H7 (cell line): Measurements from ENCODE around the gene STAP2. TPM values are rescaled to one million over a fixed set of nuclear protein-coding genes. Genes with fewer than 3 reads are reported as not detected.
A peak's percentile ranks its signal among the peaks of the same experiment; 100 is the strongest.

Experiments used
- DNase-seq: peaks from one replicate; pipeline ENCODE4 v3.0.0; 2012
- H3K27me3 ChIP-seq: 2 replicates; pipeline ENCODE4 v1.6.0; 2011; ENCODE audit warnings: mild to moderate bottlenecking, low read length; ENCODE audit not compliant: control insufficient read depth, insufficient read depth
- H3K36me3 ChIP-seq: replicated peaks from 2 replicates; pipeline ENCODE4 v1.5.1; 2011; ENCODE audit warnings: low read length; ENCODE audit not compliant: control insufficient read depth, insufficient read depth
- H3K4me3 ChIP-seq: 2 replicates; pipeline ENCODE4 v1.5.1; 2011; ENCODE audit warnings: low read depth, mild to moderate bottlenecking, control low read depth, low read length, moderate library complexity; ENCODE audit not compliant: insufficient read depth
- total RNA-seq: library from RNA; depleted of rRNA; stranded (reverse); fragments of >200 nt; shearing (Covaris generic); gene quantifications from 2 replicates; pipeline ENCODE4 v1.2.3, GENCODE V29; 2014

Gene STAP2
- total RNA-seq, 1 experiment from 2014 or later = 14.2 TPM

GRCh38 chr19:4316956-4317355 is 21.7 kb downstream of the STAP2 start:
- no peaks in the 10 kb centered on the region for H3K27me3 ChIP-seq
- H3K36me3 ChIP-seq = peaks cover 4% of the 10 kb centered on the region
- peak; percentile 12 for DNase-seq
- no peak overlapping the region for H3K4me3 ChIP-seq

DNA sequence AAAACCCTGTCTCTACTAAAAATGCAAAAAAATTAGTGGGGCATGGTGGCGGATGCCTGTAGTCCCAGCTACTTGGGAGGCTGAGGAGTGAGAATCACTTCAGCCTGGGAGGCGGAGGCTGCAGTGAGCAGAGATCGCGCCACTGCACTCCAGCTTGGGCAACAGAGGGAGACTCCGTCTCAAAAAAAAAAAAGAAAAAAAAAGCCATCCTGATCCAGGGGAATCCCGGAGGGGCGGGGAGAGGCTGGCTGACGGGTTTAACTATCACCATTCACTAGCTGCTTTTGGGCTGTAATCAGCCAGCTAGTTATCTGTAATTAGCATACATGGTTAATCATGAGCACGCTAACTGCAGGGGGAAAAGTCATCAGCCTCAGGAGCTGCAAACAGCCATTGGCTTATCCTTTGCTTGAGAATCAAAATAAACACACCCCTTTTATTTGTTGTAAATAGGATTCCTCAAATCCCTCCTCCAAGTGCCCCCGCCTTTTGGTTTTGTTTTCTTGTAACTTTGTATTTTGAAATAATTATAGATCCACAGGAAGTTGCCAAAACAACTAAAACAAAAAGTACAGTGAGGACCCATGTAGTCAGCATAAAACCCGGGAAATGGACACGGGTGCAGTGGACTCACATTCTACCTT is 24.7 kb downstream of the STAP2 start:
- peaks cover 4% of the 10 kb centered on the region for H3K36me3 ChIP-seq
- no peaks in the 10 kb centered on the region for H3K27me3 ChIP-seq
- H3K4me3 ChIP-seq = no peak overlapping the region
- peak; percentile 70 for DNase-seq

- H3K27me3 ChIP-seq = no peaks in the 10 kb centered on the region
- peak; percentile 94 for DNase-seq
- peaks cover 2% of the 10 kb centered on the region for H3K36me3 ChIP-seq
- no peak overlapping the region for H3K4me3 ChIP-seq
Measured at GRCh38 chr19:4310247-4311121, 28.1 kb downstream of the STAP2 start.

- H3K27me3 ChIP-seq = no peaks in the 10 kb centered on the region
- no peak for DNase-seq
- H3K36me3 ChIP-seq = peaks cover 2% of the 10 kb centered on the region
- H3K4me3 ChIP-seq = no peak overlapping the region
Measured at GRCh38 chr19:4305659-4306058, 33.0 kb downstream of the STAP2 start.

- Histone ChIP-seq H3K36me3 (peaks cover 2% of the 10 kb centered on the region), H3K27me3 (no peaks in the 10 kb centered on the region), H3K4me3 (peak overlapping the region; percentile 40)
- DNase-seq = no peak
Measured at GRCh38 chr19:4305257-4305612, 33.4 kb downstream of the STAP2 start.

DNA sequence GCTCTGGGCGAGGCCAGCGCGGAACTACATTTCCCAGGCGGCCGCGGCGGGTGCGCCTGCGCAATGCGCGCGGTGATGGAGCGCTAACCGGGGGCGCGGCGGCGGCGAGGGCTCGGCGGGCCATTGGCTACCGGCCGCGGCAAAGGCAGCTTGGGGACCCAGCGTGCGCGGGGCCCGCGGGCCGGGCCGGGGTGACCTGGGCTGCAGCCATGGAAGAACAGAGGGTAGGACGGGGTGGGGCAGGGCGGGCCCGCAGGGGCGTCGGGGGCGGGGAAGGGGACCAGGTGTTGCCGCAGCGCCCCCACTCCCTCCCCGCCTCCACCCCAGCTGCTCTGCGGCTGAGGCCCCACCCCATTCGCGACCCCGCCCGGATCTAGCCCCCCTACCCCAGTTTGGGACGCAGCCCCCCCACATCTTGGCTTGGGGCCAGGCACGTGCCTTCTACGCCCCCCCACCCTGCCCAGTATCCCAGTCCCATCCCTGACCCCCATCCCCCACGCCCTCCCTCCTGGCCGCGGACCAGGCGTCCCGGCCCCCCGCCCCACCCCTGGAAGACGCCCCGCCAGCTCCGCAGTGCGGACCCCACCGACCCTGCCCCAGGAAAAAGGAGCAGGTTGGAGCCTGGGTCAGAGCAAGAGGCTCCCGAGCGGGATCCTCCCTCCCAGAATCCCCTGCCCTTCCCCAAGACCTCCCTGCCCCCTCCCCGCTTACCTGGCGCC is 33.9 kb downstream of the STAP2 start, which contains the start of gene FSD1:
Gene FSD1 (plus strand): TSS at position 61 of the 719 bp plus-strand sequence. CDS start 149 bp downstream, at position 210.
- peak within 1 kb of the TSS; percentile 40 for H3K4me3 ChIP-seq
- H3K27me3 ChIP-seq = no peaks in the 10 kb centered on the region
- peaks cover 2% of the 10 kb centered on the region for H3K36me3 ChIP-seq
- DNase-seq = peak; percentile 100

DNA sequence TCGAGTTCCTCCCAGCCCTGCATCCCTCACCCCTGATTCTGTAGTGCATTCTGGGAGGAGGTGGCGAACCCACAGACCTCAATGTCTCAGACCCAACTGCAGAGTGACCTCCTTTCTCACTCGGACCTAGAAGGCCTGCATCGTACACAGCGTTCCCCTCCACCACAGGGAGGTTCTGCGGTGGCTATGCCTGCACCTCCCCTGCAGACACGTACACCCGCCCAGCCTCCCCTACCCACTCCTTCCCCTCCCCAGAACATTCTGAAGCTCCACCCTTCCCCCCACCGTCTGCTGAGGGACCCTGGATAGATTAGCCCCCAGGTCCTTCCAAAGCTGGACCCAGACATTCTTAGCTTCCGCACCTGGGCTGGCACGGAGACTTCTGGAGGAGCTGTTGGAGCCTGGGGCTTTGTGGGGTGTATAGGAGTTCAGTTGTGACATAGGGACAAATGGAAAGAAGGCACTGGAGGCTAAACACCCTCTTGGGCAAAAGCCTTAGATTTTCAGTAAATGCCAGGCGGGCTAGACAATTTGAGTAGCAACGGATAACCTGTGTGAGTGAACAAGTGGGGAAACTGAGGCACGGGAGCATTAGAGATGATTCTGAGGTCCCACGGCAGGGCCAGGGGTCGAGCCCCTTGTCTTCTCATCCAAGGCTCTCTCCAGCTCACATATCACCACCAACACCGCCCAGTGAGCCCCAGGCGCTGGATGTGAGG is 34.6 kb downstream of the STAP2 start:
- Histone ChIP-seq H3K4me3 (peak overlapping the region; percentile 40; the same call in 1 of the 2 replicates), H3K27me3 (no peaks in the 10 kb centered on the region), H3K36me3 (peaks cover 2% of the 10 kb centered on the region)
- peak; percentile 54 for DNase-seq

DNA sequence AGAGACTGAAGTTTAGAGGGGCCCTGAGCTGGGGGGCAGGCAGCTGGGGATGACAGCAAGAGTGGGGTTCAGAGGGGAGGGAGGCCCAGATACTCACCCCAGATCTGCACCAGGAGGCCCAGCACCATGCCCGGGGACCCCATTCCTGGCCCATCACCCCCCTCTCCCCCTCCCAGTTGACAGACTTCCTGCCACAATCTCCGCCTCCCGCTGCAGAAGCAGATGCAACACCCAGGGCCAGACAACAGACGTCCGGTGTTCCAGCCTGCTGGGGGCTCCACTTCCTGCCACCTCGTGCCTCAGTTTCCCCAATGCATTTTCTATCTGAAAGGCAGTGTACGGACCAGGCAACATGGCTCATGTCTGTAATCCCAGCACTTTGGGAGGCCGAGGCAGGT is 36.4 kb downstream of the STAP2 start, which contains the start of gene TMIGD2:
Gene TMIGD2 (minus strand): TSS at position 147 of the 398 bp plus-strand sequence. CDS start 4 bp downstream, at position 143.
- DNase-seq = peak; percentile 49
- no peaks in the 10 kb centered on the region for H3K27me3 ChIP-seq

DNA sequence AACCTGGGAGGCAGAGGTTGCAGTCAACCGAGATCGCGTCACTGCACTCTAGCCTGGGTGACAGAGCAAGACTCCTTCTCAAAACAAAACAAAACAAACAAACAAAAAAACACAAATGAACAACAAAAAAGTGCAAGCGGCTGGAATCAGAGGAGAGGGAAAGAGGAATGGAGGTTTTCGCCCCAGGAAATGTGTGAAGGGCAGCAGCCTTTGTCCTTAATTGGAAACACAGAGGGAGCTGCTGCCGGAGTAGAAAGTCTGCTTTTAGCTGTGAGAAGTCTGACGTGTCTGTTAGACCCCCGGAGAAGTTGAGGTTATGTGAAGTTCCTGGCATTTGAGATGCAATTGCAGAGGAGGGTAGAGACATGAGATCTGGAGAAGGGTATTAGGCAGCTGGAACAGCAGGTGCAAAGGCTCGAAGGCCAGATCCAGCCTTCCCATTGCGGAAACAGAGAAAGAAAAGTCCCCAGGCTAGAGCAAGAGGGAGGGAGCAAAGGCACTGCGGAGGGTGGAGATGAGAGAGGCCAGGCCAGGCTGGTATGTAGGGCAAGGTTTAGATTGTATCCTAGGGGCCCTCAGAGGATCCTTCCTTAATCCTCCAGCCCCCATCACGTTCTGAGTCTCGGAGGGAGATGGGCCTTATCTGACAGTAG is 36.9 kb downstream of the STAP2 start:
- DNase-seq = peak; percentile 59
- H3K36me3 ChIP-seq = no peaks in the 10 kb centered on the region; the same call in none of the 2 replicates

More for the DNA sequence above, 36.4 kb downstream of the STAP2 start, which contains the start of gene TMIGD2:
- Histone ChIP-seq H3K4me3 (no peak within 1 kb of the TSS), H3K36me3 (no peaks in the 10 kb centered on the region; the same call in none of the 2 replicates)

DNA sequence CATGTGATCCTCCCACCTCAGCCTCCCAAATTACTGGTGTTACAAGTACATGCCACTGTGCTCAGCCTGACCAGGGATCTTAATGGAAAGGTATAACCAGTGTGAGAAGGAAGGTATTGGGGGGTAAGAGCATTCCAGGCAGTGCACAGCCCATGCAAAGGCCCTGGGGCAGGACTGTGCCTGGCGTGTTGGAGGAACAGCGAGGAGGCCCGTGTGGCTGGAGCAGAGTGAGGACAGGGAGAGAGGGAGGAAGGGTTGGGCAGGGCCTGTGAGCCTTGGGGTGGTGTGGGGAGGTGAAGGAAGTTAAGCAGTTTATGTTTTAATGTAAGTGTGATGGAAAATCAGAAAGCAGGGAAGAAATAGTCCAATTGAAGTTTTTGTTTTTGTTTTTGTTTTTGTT is 38.0 kb downstream of the STAP2 start:
- Histone ChIP-seq H3K36me3 (no peaks in the 10 kb centered on the region), H3K27me3 (peaks cover 2% of the 10 kb centered on the region; the same call in 1 of the 2 replicates), H3K4me3 (no peak overlapping the region)
- no peak for DNase-seq

More for the DNA sequence above, 36.9 kb downstream of the STAP2 start:
- no peaks in the 10 kb centered on the region for H3K27me3 ChIP-seq
- H3K4me3 ChIP-seq = no peak overlapping the region

GRCh38 chr19:4298810-4299550 is 39.6 kb downstream of the STAP2 start:
- Histone ChIP-seq H3K27me3 (peaks cover 2% of the 10 kb centered on the region), H3K36me3 (no peaks in the 10 kb centered on the region), H3K4me3 (no peak overlapping the region)
- DNase-seq = no peak

DNA sequence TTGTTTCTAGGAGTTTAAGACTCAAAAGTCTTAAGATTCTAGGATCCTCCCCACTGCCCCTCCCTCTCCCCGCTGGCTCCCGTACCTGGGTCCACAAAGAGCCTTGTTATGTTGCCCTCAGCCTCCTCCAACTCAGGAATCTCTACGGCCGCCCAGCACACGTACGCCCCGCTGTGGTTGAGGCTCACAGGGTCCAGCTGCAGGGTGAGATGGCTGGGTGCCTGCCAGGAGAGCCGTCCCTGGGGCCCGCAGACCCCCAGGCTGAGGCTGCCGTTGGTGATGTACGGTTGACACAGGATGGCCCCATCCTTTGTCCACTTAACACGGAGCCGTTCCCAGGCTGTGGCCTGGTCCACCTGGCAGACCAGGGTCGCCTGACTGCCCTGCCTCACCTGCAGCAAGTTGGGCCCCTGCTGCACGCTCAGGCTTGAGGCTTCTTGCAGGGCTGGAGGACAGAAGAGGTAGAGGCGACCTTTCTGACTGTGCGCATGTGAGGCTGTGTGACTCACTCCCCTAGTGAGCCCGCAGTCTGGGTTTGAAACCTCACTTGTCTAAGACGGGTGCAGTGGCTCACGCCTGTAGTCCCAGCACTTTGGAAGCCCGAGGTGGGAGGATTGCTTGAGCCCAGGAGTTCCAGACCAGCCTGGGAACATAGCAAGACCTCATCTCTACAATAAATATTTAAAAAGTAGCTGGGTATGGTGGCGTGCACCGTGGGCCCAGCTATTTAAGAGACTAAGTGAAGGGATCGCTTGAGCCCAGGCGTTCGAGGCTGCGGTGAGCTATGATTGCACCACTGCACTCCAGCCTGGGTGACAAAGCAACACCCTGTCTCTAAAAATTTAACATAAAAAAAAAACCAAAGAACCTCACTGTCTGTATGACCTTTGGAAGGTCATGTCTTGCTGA is 40.5 kb downstream of the STAP2 start:
- H3K4me3 ChIP-seq = no peak overlapping the region
- peaks cover 2% of the 10 kb centered on the region for H3K27me3 ChIP-seq
- no peaks in the 10 kb centered on the region for H3K36me3 ChIP-seq
- DNase-seq = peak; percentile 70
